Ureter (tissue), 1 donor: Measurements from ENCODE around the gene KIF26B. TPM values are rescaled to one million over a fixed set of nuclear protein-coding genes. Genes with fewer than 3 reads are reported as not detected.

ENCODE experiments used
- DNase-seq: peaks from one replicate; pipeline ENCODE4 v3.0.0-alpha.2; 2020; ENCODE audit warnings: low spot score
- total RNA-seq: library from RNA; stranded (reverse); gene quantifications from one replicate; pipeline ENCODE4 v1.2.4, GENCODE V29; 2023
- donor health status: DM: yes; HTN: yes; CAD: no.

Gene KIF26B
- total RNA-seq, 1 donor from 2014 or later, result 8.0 TPM

- no peak for DNase-seq
Measured at GRCh38 chr1:245279346-245279745, 124.6 kb downstream of the KIF26B start.

DNA sequence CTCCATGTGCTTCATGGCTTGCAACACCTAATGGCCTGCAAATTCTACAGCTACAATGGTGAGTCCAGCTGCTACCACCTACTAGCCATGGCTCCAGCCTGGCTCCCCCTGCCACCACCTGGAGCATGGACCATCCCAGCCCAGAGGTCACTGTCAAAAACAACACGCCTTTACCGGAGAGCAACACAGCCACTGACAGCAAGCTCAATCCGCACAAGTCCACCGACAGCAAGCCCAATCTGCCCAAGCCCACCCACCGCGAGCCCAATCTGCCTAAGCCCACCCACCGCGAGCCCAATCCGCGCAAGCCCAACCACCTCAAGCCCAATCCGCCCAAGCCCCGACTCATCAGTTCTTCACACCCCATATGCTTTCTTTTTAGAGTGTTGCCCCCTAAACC lies 128.2 kb downstream of the KIF26B start:
- no peak for DNase-seq

- DNase-seq, result no peak
Measured at GRCh38 chr1:245285168-245285567, 130.4 kb downstream of the KIF26B start.

DNA sequence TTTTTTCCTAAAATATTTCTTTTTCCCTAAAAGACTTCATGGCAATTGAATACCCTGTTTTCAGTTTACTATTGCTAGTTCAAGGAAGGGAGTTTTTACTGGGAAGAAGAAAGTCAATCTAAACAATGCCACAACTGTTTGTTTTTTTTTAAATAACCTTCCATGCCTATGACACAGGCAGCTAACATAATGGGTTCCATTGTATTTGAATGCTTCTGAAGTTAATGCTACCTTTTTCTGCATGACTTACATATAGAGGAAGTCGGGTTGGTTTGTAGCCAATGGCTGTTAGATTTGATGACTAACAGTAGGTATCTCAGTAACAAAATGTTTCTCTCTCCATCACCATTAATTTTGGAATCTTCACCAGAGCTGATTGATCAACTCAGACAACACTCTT lies 134.0 kb downstream of the KIF26B start:
- DNase-seq, result no peak

- no peak for DNase-seq
Measured at GRCh38 chr1:245290836-245291235, 136.1 kb downstream of the KIF26B start.

DNA sequence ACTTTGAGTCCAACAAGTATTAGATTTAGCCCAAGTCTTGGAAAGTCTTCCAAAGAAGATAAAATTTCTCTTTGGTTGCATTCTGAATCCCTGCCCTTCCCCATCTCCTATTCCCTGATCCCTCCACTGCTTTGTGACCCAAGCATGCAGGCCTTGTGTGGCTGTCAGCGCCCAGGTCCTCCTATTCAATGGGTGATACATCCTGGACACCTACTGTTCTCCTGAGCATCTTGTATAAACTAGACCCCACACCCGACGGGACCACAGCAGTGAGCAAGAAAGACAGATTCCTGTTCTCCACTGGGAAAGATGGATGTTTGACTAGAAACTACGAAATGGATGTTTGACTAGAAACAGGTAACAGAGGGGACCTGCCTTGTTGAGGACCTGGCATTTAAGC lies 136.6 kb downstream of the KIF26B start:
- DNase-seq, result no peak

DNA sequence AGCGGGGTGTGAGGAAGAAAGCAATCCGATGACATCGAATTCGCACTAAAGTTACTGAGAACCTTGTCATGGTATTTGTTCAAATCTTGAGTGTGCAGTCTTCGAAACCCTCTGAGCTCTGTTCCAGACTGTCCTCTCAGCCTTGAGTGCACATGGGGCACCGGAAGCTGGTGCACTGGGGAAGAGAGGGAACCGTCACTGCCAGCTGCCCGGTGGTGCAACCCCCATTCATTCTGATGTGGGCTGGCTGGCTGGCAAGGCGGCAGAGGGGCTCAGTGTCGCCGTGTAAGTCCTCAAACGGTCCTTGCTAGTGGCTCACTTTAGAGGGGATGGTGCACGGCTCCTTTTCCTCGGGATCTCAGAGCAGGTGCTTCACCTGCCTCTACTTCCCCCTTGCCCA lies 137.4 kb downstream of the KIF26B start:
- DNase-seq, result no peak

GRCh38 chr1:245292553-245292952 lies 137.8 kb downstream of the KIF26B start:
- no peak for DNase-seq

DNA sequence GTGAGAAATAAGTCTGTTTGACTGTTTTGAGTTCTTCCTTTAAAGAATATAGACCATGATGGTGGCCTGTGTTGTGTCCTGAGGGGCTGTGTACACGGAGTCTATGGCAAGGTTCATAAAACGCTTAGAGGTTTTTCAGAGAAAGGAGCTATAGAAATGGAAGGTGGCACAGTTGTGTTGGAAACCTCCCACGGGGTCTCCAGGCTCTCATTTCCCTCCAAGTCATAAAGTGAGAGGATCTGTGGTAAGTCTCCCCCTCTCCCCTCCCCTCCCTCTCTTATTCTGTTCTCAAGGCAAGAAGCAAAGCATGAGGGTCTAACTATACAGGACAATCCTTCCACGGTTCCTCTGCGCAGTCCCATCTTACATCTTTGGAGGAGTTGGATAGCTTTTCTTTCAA lies 139.2 kb downstream of the KIF26B start:
- DNase-seq, result no peak

DNA sequence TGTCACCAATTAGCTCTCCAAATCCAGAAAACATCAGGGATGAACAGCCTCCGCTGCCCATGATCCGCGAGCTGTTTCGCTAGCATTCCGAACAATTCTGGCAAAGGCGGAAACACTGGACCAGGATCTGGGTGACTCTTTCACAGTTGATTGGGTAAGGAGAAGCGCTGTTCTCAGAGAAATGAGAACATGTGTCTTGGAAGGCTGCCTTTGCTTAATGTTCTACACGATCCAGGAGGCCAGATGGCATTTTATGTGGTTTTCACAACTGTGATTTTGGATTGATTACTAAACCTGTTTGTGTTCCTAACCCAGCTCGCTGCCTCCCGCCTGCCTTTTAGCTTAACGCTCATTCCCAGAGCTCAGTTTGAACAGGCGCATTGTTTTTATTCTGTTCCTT lies 144.0 kb downstream of the KIF26B start:
- DNase-seq, result no peak

- no peak for DNase-seq
Measured at GRCh38 chr1:245301162-245301580, 146.4 kb downstream of the KIF26B start.

DNA sequence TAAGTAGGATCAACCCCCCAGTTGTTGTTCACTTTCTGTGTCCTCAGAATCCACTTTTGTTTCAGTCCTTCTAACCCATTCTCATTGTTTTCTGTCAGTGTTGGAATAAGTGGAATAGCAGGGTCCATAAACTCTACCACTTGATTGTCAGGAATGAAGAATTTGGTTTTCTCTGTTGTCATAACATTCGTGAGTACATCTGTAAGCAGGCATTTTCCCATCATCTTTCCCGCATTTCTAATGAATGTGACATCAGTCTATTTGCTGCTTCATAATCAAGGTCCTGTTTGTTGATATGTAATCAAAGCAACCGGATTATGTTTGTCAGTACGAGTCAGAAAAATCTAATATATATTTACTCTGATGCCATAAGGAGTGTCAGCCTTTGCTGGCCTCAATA lies 147.1 kb downstream of the KIF26B start:
- DNase-seq, result no peak

GRCh38 chr1:245304698-245305097 lies 149.9 kb downstream of the KIF26B start:
- no peak for DNase-seq

GRCh38 chr1:245306020-245306419 lies 151.2 kb downstream of the KIF26B start:
- DNase-seq, result no peak

DNA sequence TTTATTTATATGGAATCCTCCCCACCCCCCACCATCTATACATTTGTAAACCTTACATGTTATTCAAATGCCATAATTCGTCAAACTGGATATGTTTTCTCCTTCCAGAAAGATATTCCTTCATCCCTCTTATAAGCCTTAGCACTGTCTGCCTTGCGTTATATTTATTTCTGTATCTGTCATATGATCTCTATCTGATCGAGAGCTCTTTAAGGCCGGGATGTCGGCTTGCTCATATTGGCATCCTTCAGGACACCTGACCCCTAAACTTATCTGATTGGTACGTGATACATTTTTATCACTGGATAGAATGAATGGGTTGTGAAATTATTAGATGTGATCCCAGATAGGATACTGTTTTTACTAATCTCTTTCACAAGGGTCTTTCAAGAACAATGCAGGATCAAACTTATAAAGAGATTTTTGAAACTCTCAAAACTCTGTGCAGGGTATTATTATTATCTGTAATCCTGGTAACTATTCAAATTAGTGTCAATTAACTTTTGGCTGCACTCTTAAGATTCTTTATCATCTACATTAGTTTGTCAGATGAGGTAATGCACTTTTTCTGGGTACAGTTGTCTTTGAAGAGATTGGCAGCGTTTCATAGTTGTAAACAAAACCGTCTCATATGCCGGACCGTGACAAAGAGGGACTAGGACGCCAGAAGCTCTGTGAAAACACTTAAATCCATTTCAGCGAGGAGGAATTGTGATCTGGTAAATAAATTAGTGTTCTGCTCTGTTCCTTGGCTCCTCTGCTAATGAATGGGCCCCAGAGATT lies 152.0 kb downstream of the KIF26B start:
- DNase-seq, result no peak

DNA sequence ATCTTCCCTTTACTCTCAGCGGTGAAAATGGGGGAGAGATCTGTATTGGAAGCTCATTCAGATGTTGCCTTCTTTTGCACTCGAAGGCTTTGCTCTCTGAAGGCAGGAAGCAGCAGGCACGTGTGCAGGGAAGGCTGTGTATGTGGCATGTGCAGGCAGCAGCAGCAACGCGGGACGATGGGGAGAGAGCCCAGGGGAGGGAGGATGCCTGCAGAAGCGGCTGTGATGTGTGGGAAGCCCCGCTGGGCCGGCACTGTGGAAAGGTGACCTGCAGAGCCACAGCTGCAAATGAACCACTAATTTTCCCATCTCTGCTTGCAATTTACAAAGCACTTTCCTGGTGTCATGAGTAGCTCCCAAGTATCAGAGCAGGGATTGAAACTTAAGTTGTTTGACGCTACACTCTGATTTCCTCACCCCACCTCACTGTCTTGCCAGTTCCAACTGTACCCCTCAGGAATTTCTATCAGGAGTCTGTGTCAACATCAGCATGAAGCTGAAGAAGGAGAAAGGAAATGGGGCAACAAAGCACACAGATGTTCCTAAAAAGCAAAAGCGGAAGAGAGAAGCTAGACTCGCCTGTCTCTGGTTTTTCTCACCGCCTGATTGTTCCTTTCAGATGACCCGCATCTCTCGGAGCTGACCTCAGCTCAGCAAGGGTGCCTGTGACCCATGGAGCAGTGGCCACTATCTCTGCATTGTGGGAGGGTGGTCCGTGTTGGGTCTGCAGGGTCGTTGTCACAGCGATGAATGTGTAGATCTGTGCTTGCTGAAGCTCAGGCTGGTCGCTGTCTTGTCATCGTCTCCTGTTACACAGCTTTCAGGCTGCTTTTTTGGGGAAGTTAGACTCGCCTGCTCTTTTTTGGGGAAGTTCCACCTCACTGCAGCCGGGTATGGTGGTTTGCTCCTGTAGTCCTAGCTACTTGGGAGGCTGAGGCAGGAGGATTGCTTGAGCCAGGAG lies 156.1 kb downstream of the KIF26B start:
- DNase-seq, result no peak

- no peak for DNase-seq
Measured at GRCh38 chr1:245311887-245312536, 157.2 kb downstream of the KIF26B start.

DNA sequence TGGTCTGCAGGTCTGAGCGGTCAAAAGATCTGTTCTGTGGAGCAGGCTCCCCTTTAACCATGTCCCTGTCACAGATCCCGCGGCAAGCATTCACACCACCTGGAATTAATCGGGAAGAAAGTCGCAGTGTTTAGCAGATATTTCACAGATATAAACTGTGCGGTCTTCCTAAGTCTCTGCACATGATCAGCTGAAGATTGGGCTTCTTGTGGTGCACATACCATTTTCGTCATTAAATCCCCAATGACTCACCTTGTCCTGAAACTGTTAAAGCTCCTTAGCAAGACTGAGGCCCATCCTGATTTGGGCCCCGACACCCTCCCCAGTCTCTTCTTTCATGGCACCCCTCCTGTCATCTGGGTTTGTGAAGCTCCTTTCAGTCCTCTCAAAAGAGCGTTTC lies 158.8 kb downstream of the KIF26B start:
- DNase-seq, result no peak

GRCh38 chr1:245316784-245317183 lies 162.0 kb downstream of the KIF26B start:
- DNase-seq, result no peak

DNA sequence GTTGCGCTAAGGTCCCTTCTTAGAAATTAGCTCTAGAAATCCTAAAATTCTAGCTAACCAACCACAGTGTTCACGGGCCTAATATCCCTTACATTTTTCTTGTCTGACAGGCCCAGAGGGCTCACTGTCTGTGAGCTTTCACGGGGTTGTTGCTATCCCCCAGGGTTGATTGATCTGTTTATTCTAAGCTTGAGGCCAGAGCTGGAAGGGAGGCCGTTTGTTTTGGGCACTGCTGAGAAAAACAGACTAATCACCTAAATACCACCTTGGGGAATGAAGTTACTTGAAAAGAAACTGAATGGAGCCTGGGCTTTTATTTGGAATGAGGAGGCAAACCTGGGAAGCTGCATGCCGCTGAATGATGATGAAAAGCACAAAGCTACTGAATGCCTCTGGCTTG lies 162.4 kb downstream of the KIF26B start:
- DNase-seq, result no peak

DNA sequence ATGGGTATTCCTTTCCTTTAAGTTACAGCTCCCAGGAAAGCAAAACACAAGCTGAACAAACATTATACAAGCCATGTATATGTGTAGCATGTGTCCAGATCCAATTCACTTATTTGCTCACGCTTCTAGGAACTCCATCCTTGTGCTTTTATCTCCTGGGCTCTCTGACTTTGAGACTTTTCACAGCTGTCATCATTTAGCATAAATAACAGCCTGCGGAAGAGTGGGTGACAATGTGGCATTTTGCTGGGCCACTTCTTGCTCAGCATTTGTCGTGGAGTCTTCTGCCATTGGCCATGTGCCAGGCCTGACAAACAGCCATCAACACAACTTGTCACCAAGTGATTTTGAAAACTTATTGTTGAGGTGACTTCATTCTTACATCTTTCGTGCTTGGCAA lies 164.3 kb downstream of the KIF26B start:
- no peak for DNase-seq

- DNase-seq, result no peak
Measured at GRCh38 chr1:245322673-245323072, 167.9 kb downstream of the KIF26B start.
